ENCODE data around the gene CHIT1.

Gene CHIT1

DNA sequence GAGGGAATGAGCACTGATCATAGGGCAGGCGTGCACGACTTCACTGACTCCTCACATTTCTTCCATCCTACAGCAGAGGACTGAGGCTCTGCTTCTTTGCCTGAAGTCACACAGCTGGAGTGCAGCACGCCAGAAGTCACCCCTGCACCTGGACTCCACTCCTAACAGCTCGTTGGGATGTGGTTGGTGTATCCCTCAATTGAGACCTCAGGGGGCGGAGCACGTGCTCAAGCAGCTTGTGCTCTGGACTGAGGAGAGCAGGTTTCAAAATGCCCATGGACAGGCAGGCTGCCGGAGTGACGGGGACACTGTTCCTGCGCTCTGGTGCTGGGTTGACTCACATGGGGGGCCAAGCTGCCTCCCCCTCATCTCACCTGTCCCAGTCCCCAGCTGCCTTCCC lies 13.9 kb downstream of the CHIT1 start:
- no peak for DNase-seq

- DNase-seq: no peak
Measured at GRCh38 chr1:203214871-203215270, 14.6 kb downstream of the CHIT1 start.

DNA sequence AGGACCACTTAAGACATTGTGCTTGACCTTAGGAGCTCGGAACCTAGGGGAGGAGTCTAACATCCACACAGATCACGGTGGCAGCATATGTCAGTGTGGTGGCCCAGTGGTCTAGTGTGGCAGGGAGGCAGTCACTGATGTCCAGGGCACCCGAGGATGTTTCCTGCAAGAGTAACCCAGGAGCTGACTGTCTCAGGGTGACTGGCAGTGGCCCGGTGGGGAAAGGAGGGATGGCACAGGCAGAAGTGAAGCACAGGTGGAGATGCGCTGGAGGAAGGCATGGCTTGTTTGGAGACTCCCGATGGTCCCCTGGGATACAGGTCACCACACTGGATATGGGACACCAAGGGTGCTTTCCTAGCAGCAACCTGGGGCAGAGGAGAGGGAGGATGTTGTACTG lies 16.3 kb downstream of the CHIT1 start:
- no peak for DNase-seq

- no peak for DNase-seq
Measured at GRCh38 chr1:203211812-203212211, 17.7 kb downstream of the CHIT1 start.

DNA sequence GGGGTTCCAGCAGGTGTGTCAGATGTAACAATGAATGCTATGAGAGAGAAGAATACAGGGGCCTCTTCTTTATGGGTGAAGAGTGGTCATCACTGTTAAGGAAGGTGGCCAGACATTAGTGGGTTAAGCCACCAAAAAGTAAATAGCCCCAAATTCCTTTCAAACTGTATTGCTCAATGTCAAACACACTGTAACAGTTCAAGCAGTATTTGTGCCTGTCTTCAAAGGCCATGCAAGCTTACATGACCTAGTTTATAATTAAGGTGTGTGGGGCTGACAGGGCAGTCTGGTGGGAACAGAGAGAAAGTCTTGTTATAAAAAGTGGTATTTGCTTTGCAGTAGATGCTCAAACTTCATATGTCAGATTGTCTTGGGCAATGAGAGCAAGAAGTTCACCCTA lies 18.5 kb downstream of the CHIT1 start:
- DNase-seq: no peak

- DNase-seq: no peak
Measured at GRCh38 chr1:203210350-203210749, 19.1 kb downstream of the CHIT1 start.

- DNase-seq: no peak
Measured at GRCh38 chr1:203208181-203208580, 21.3 kb downstream of the CHIT1 start.

DNA sequence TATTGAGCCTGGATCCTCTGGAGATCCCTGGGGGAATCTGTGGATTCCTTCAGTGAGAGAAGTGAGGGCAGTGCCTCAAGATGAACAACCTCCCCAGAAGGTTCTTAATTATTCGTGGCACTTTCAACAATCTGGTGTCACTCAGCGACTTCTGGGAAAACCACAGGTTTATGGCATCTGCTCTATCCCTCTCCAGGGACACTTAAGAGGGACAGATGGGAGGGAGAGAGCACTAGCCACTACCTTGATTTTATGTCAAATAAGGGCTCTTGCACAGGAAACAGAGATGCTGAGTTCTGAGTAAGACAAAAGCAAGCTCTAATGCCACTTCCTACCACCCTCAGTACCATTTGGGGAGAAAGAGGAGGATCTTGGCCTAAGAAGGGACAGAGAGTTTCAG lies 21.7 kb downstream of the CHIT1 start:
- DNase-seq: no peak

GRCh38 chr1:203206129-203206687 lies 23.3 kb downstream of the CHIT1 start:
- DNase-seq: no peak

GRCh38 chr1:203204756-203205155 lies 24.7 kb downstream of the CHIT1 start:
- DNase-seq: peak; percentile 11

GRCh38 chr1:203202431-203203245 lies 26.8 kb downstream of the CHIT1 start:
- DNase-seq: peak; percentile 95

DNA sequence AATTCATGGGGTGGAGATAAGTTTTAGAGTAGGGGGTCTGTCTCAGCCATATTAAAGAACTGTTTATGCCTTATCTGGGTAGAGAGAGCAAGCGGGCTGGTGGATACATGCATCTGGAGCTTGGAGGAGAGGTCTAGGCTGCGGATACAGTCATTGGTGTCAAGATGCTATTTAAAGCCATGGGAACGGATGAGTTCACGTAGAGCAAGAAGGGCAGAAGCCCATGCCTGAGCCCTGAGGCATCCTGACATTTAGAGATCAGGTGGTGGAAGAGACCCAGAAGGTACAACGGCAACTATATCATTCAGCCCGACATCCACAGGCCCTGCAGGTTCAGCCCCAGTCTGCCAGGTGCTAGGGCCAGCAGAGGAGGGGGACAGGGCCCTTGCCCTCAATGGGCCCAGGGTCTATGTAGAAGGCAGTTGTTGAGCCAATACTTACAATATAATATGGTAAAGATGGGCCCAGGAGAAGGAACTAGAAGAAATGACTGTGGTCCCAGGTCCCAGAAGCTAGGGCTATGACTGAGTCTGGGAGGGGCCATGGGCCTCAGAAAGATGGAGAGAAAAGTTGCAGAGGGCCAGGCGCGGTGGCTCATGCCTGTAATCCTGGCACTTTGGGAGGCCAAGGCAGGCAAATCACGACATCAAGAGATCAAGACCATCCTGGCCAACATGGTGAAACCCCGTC lies 27.8 kb downstream of the CHIT1 start:
- DNase-seq: no peak

DNA sequence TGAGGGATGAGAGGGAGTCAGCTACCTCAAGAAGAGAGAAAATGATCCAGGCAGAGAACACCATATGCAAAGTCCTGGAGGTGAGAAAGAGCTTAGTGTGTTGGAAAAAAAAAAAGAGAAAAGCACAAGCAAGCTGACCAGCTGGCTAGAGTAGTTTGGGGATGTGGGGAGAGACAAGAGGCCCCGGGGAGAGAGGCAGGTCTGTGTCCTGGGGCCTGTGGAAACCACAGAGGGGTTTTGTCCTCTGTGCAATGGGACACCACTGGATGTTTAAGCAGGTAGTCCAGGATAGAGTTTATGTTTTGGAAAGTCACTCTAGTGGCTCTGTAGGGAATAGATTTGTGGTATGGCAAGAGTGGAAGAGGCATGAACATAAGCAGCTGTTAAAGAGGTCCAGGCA lies 28.6 kb downstream of the CHIT1 start:
- no peak for DNase-seq

GRCh38 chr1:203199816-203200571 lies 29.5 kb downstream of the CHIT1 start:
- DNase-seq: peak; percentile 76

GRCh38 chr1:203199481-203199815 lies 30.0 kb downstream of the CHIT1 start:
- no peak for DNase-seq

GRCh38 chr1:203199002-203199401 lies 30.5 kb downstream of the CHIT1 start:
- no peak for DNase-seq

DNA sequence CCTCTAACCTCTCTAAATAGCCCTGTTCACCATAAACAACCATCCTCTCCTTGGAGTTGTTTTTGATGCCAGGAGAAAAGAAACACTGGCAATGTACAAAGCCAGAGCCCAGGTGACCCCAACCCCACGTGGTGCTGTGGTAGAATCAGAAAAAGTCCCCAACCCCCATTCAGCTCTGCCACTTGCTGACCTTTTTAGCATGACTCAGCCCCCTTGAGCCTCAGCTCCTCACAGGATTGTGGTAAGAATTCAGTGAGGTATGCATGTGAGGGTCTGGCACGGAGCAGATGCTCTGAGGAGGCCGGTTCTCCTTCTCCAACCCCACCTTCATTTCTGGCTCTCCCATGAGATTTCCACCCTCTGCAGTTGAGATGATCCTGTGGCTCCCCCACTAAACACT lies 31.8 kb downstream of the CHIT1 start:
- DNase-seq: peak; percentile 80

DNA sequence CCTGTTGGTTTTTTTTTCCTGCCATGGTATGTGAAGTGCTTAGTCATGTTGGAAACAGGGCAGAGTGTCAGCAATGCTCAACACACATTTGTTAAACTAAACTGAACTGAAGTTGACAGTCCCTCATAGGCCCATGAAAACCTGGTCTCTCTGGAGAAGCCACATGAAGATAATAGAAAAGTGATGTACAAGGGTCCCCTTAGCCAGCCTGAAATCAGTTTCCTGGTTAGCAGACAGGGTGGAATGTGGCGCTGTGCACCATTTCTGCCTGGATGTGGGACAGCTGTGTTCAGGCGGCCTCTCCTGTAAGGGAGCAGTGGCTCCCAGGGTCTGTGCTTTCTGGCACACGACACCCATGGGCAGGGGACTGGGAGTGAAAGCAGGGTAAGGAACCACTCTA lies 33.1 kb downstream of the CHIT1 start:
- no peak for DNase-seq

GRCh38 chr1:203190949-203191348 lies 38.5 kb downstream of the CHIT1 start:
- no peak for DNase-seq

GRCh38 chr1:203189951-203190352 lies 39.5 kb downstream of the CHIT1 start:
- DNase-seq: peak; percentile 19

- DNase-seq: no peak
Measured at GRCh38 chr1:203188686-203189232, 40.7 kb downstream of the CHIT1 start.

DNA sequence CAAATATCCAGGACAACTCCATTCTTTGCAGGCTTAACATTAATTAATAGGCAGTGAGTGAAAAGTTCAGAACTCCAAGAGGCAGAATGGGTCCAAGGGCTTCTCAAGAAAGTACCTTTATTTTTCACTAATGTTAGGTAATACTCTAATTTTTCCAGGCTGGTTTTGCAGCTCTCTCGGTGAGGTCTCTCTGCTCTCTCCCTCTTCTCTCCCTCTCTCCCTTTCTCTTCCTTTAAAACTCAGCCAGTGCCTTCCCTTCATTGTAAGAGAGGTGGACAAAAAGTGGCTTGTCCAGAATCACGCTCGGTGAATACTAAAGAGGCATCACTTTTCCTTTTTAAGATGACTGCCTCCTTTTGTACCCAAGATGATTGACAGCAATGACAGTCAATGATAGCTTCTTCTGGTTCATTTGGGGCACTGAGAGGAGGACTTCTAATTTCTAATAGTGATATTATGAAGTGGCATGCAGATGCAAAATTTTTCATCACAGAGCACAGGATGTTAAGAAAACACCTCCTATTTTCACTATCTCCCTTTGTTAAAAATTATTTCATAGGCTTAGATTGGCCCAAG lies 41.7 kb downstream of the CHIT1 start:
- no peak for DNase-seq

DNA sequence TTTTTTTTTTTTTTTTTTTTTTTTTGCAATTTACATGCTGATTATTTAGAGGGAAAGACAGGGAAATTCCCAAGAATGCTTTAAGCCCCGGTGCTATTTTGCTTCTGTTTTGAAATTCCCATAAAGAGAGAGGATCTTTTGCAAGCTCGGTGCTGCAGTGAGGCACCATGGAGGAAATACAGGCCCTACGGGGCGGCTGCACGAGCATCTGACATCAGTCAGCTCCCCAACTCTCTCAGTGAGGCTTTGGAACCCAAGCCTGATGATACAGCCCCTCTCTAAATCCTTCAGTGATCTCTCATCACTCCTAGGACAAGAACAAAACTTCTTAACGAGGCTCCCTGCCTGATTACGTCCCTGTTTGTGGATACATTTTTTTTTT lies 42.2 kb downstream of the CHIT1 start:
- no peak for DNase-seq

Data from HCEC 1CT (cell line).